A673 (cell line): ENCODE measurements around the gene SLF2. TPM values are rescaled to one million over a fixed set of nuclear protein-coding genes. Genes with fewer than 3 reads are reported as not detected.

Experiments used
- BruUV-seq: library from RNA; stranded (reverse); fragments of 400-500 nt; replicated peaks from 2 replicates; lab custom pipeline; 2021; lab: Mats Ljungman, UMichigan
- CTCF ChIA-PET: fragments of 300-600 bp; sonication (Branson Sonifier 250); formaldehyde crosslinking; loops from one replicate; lab custom pipeline; 2022; ENCODE audit warnings: antibody characterized with exemption; lab: Charles Lee
- POLR2A ChIA-PET: fragments of 300-600 bp; sonication (Branson Sonifier 250); formaldehyde crosslinking; loops from one replicate; lab custom pipeline; 2022; ENCODE audit warnings: antibody characterized with exemption; ENCODE audit not compliant: low non-redundant PET; lab: Charles Lee
- DNase-seq: peaks from one replicate; pipeline ENCODE4 v3.0.0-alpha.2; 2015; ENCODE audit warnings: low spot score
- H3K27ac ChIP-seq: fragments of 200-600 bp; sonication (generic); 2 replicates; pipeline ENCODE4 v1.5.1; 2016; ENCODE audit warnings: mixed run types, low read depth, mild to moderate bottlenecking, mixed read lengths, antibody characterized with exemption, low read length; ENCODE audit not compliant: poor library complexity, severe bottlenecking
- H3K27me3 ChIP-seq: fragments of 200-600 bp; sonication (generic); replicated peaks from 2 replicates; pipeline ENCODE4 v1.6.1; 2017; ENCODE audit warnings: mixed run types, low read depth, mild to moderate bottlenecking, mixed read lengths, antibody characterized with exemption, low read length; ENCODE audit not compliant: insufficient read depth, poor library complexity
- H3K36me3 ChIP-seq: fragments of 200-600 bp; sonication (generic); 2 replicates; pipeline ENCODE4 v1.6.1; 2016; ENCODE audit warnings: mixed run types, mild to moderate bottlenecking, mixed read lengths, antibody characterized with exemption, low read length; ENCODE audit not compliant: insufficient read depth, poor library complexity, severe bottlenecking
- H3K4me1 ChIP-seq: fragments of 200-600 bp; sonication (generic); 2 replicates; pipeline ENCODE4 v1.6.1; 2017; ENCODE audit warnings: mixed run types, mild to moderate bottlenecking, mixed read lengths, antibody characterized with exemption, low read length; ENCODE audit not compliant: insufficient read depth, poor library complexity, severe bottlenecking
- H3K4me3 ChIP-seq: fragments of 200-600 bp; sonication (generic); 2 replicates; pipeline ENCODE4 v1.5.1; 2016; ENCODE audit warnings: low read depth, mixed run types, mild to moderate bottlenecking, mixed read lengths, low read length; ENCODE audit not compliant: poor library complexity, severe bottlenecking
- H3K9me3 ChIP-seq: fragments of 200-600 bp; sonication (generic); 2 replicates; pipeline ENCODE4 v1.6.1; 2016; ENCODE audit warnings: mixed run types, low read depth, mild to moderate bottlenecking, mixed read lengths, antibody characterized with exemption, low read length; ENCODE audit not compliant: poor library complexity, severe bottlenecking
- CTCF ChIP-seq: fragments of 300-800, 200-600 bp; sonication (generic); conservative IDR thresholded peaks from 2 replicates; pipeline ENCODE4 v1.5.1; 2017; ENCODE audit warnings: low read depth, mild to moderate bottlenecking, antibody characterized with exemption, low read length, moderate library complexity, mixed read lengths
- EZH2 ChIP-seq: fragments of 200-600 bp; sonication (generic); IDR thresholded peaks from 2 replicates; pipeline ENCODE4 v1.6.1; 2017; ENCODE audit warnings: borderline replicate concordance, low read depth, mild to moderate bottlenecking, mixed read lengths, antibody characterized with exemption, low read length; ENCODE audit not compliant: poor library complexity, severe bottlenecking
- intact Hi-C: fragments of 100-400 bp; cut with micrococcal nuclease; formaldehyde crosslinking; loops from one replicate; pipeline ENCODE4 v1.10.0; 2022; ENCODE audit not compliant: unreplicated experiment
- total RNA-seq: library from RNA; stranded (reverse); gene quantifications from 2 replicates; pipeline ENCODE4 v1.2.3, GENCODE V29; 2021

The SLF2 gene
- total RNA-seq, 1 experiment from 2014 or later, result 39.4 TPM

- Histone ChIP-seq H3K4me3 (no peak overlapping the region), H3K9me3 (no peaks in the 10 kb centered on the region), H3K27me3 (no peaks in the 10 kb centered on the region), H3K4me1 (peaks cover 6% of the 10 kb centered on the region), H3K27ac (no peak overlapping the region), H3K36me3 (no peaks in the 10 kb centered on the region)
- CTCF ChIA-PET, result no interaction called here
- BruUV-seq, result no TSS peak
- DNase-seq, result no peak
- intact Hi-C loops, result no loop called here
- no peak for TF ChIP-seq CTCF
- TF ChIP-seq EZH2, result no peak
- POLR2A ChIA-PET, result interaction anchor here (0.6 kb wide), 1 partner anchor 104 kb away, joined by 3 read pairs; the partner anchor contains the start of gene LZTS2
Measured at GRCh38 chr10:100895896-100896295, 16.9 kb upstream of the SLF2 start.

- Histone ChIP-seq H3K4me1 (no peaks in the 10 kb centered on the region), H3K9me3 (no peaks in the 10 kb centered on the region), H3K27ac (no peak overlapping the region), H3K4me3 (no peak overlapping the region), H3K27me3 (no peaks in the 10 kb centered on the region), H3K36me3 (no peaks in the 10 kb centered on the region)
- intact Hi-C loops, result no loop called here
- DNase-seq, result no peak
- ChIA-PET CTCF (no interaction called here), POLR2A (no interaction called here)
- BruUV-seq, result no TSS peak
- TF ChIP-seq CTCF (no peak), EZH2 (no peak)
Measured at GRCh38 chr10:100896876-100897461, 15.8 kb upstream of the SLF2 start.

- Histone ChIP-seq H3K4me3 (no peak overlapping the region), H3K36me3 (no peaks in the 10 kb centered on the region), H3K27me3 (no peaks in the 10 kb centered on the region), H3K27ac (no peak overlapping the region), H3K4me1 (no peaks in the 10 kb centered on the region), H3K9me3 (no peaks in the 10 kb centered on the region)
- DNase-seq, result no peak
- intact Hi-C loops, result no loop called here
- BruUV-seq, result no TSS peak
- ChIA-PET POLR2A (no interaction called here), CTCF (no interaction called here)
- no peak for TF ChIP-seq CTCF
- no peak for TF ChIP-seq EZH2
Measured at GRCh38 chr10:100897976-100898375, 14.8 kb upstream of the SLF2 start.
